H4 (cell line): ENCODE measurements around the gene PRRG4. TPM values are rescaled to one million over a fixed set of nuclear protein-coding genes. Genes with fewer than 3 reads are reported as not detected.
"Not testable (repeated sequence)": the region's sequence is repeated elsewhere in the genome, so short reads cannot be mapped to it uniquely, and the experiment has no call there.

Source experiments
- DNase-seq: peaks from one replicate; pipeline ENCODE4 v3.0.0-alpha.2; 2015; ENCODE audit warnings: low spot score
- total RNA-seq: library from RNA; depleted of rRNA; stranded (reverse); fragments of >200 nt; shearing (Covaris generic); gene quantifications from 2 replicates; pipeline ENCODE4 v1.2.3, GENCODE V29; 2014; rRNA removed

The PRRG4 gene
- total RNA-seq = 0.25 TPM in 2 replicates

DNA sequence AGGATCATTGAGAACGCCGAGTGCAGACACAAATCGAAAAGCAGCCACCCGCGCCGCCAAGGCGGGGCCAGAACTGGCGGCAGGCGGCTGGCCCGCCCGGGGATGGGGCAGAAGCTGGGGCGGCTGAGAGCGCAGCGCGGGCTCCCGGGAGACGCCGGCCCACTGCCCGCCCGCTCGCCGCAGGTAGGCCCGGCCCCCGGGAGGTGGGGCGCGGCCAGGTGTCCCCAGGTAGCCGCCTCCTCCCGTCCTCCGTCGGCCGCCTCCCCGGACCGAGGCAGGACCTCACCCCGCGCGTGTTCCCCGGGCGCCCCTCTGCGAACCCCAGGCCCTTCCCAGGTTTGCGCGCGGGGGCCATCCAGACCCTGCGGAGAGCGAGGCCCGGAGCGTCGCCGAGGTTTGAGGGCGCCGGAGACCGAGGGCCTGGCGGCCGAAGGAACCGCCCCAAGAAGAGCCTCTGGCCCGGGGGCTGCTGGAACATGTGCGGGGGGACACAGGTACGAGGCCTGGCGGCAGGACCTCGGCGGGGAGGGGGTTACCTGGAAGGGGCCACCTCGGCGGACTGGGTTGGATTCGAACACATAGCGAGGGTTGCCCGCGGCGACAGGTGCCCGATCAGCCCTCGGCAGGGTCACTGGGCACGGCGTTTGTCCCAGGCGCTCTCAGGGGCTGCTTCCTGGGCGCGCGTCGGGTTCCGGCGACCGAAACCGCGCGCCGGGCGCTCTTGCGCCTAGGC is at the start of gene PRRG4:
Gene PRRG4, plus strand, starts transcription at position 248 of the 733 bp plus-strand sequence. CDS start 603 bp downstream, outside the sequence.
- DNase-seq = peak; percentile 17

GRCh38 chr11:32780839-32781238 is 48.9 kb upstream of the PRRG4 start:
- not testable (repeated sequence) for DNase-seq

DNA sequence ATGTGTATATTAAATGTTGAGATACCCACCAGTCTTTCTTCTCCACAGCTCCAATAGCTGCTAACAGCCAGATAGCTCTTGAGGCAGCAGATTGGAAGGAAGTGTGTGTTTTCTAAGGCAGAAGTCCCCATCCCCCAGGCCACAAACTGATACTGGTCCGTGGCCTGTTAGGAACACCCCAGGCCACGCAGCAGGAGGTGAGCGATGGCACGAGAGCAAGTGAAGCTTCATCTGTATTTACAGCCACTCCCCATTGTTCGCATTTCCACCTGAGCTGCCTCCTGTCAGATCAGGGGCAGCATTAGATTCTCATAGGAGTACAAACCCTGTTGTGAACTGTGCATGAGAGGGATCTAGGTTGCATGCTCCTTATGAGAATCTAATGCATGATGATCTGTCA is 48.0 kb upstream of the PRRG4 start:
- no peak for DNase-seq

GRCh38 chr11:32785262-32785661 is 44.5 kb upstream of the PRRG4 start:
- DNase-seq = no peak

DNA sequence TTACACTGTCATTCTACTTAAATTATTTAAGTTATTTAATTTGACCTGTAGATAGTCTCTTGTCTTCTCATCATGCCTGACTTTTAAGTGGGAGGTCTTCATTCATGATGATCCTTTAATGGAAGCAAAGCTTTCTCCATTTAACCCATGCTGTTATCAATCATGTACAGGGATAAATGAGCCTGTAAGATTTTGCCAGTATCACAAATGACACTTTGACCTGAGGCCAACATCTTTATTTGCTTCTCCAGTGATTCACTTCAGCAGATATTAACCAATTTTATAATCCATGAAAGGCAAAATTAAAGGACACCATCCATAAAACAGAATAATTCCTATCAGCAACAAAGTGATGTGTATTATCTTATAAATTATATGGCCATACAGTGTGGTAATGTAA is 42.9 kb upstream of the PRRG4 start:
- no peak for DNase-seq

- DNase-seq = no peak
Measured at GRCh38 chr11:32790916-32791315, 38.8 kb upstream of the PRRG4 start.

DNA sequence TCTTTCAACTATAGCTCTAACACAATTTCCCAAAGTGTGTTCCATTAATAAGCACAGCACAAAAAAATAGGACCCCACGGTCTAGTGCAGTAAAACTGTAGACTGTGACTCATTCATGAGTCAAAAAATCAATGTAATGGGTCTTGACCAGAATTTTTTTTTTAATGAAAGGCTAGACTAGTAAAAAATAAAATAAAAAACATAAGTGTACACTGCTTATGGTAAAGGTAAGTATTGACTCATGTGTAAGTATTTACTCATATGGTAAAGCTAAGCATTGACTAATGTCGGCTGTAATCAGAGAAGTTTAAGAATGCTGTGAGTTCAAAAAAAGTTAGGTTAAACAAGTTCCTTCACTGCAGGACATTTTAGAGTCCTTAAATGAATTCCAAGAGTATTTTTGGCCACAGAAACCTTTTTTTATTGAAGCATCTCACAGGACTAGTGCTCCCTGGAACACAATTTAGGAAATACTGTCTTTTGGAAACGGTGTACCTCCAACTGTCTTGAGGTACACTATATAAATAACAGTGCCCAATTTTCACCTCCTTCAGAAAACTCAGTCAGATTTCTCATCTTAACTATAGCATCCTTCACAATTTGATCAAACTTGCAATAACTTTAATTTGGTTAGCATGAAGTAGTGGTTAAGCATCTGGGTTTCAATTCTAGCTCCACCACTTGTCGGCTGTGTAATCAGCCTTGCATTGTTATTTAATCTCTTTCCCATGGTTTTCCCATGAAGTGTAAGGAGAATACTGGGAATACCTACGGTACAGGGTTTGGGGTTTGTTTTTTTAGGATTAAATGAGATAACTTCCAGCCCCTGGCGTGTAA is 37.4 kb upstream of the PRRG4 start:
- no peak for DNase-seq

- no peak for DNase-seq
Measured at GRCh38 chr11:32792948-32793475, 36.7 kb upstream of the PRRG4 start.

- DNase-seq = no peak
Measured at GRCh38 chr11:32794439-32794838, 35.3 kb upstream of the PRRG4 start, which contains the start of gene CCDC73. Gene CCDC73, minus strand, starts transcription at chr11:32794662. Its CDS starts 34,419 bp downstream, at chr11:32760243.

DNA sequence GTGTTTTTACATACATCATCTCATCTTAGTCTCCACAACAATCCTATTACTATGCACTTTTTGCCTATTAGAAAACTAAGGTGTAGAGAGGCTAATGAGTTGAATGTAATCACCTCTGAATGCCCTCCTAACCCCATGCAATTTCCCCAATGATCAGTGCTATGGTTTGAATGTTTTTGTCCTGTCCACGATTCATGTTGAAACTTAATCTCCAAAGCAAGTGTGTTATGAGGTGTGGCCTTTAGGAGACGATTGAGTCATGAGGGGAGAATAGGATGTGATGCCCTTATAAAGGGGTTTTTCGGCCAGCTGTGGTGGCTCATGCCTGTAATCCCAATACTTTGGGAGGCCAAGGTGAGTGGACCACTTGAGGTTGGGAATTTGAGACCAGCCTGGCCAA is 33.3 kb upstream of the PRRG4 start:
- DNase-seq = no peak

DNA sequence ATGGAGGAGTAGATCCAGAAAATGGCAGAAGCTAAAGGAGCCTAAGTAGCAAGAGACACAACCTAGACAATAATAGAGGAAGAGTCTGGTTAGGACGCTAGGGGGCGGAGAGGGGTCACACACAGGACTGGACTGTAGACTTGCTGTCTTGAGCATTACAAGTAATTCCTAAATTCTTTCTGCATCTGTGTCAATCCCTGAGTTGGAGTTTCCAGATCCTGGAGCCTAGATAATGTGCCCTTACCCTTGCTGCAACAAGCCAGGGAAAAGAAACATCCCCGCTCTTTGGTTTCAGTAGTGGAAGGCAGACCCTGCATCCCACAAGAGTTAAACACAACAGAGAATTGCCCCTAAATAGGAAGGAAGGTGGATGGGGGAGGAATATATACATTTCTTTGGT is 20.4 kb upstream of the PRRG4 start:
- DNase-seq = peak; percentile 76

GRCh38 chr11:32817181-32817851 is 12.4 kb upstream of the PRRG4 start:
- DNase-seq = no peak

GRCh38 chr11:32817852-32818183 is 11.9 kb upstream of the PRRG4 start:
- DNase-seq = no peak

DNA sequence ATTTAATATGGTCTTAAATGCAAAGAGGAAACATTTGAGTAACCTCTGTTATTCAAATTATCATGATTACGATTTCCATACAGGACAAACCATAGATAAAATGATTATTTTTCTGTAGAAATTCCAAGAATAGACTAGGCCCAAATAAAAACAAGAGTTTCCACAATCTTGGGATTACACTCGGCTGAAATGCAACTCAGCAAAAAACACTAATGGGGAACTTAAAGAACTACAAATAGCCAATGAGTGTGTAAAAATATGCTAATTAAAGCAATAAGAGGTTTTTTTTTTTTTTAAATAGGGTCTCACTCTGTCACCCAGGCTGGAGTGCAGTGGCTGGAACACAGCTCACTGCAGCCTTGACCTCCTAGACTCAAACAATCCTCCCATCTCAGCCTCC is 10.5 kb upstream of the PRRG4 start:
- no peak for DNase-seq

GRCh38 chr11:32820497-32820896 is 9.2 kb upstream of the PRRG4 start:
- DNase-seq = no peak

DNA sequence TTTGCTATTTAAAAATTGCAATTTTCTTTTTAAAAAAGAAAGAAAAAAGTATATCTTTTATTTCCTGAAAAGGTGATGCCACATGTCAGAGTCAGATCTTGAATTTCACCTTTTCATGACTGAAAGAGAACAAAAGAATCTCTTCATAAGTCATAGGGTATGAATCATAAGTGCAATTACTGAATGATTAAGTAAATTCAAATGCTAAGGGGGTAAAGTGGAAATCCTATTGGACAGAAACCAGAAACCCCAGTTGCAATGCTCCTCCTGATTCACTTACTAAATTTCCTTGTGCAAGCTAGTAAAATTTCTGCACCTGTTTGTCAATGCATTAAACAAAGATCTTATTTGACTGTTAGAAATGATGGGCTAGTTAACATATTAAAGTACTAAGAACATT is 8.2 kb upstream of the PRRG4 start:
- DNase-seq = no peak

- no peak for DNase-seq
Measured at GRCh38 chr11:32821917-32822560, 7.7 kb upstream of the PRRG4 start.

DNA sequence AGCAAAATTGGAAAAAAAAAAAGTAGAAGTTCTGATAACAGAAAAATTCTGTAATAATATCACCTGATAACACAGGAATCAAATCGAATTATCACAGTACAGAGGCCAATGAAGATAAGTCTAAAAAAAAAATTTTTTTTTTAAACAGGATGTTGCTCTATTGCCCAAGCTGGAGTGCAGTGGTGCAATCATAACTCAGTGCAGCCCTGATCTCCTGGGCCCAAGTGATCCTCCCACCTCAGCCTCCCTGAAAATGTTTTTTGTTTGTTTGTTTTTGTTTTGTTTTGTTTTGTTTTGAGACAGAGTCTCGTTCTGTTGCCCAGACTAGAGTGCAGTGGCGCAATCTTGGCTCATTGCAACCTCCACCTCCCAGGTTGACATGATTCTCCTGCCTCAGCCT is 6.1 kb upstream of the PRRG4 start:
- not testable (repeated sequence) for DNase-seq

DNA sequence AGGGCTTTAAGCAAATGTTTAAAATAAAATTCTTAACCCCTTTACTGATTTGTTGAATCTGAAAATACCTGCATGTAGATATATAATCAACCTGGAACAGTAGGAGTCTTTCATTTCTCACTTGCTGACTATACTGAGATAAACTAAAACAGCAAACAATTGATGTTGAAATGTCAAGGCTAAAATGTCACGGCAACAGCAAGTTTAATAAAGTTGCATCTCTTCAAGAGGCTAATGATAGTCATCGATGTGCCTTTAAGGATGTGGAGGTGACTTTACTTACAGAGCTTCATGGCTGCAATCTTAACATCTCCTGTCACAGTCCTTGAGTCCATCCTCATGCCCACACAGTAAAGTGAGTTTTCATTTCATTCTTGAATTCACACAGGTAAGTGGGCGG is 3.6 kb upstream of the PRRG4 start:
- no peak for DNase-seq

- DNase-seq = no peak
Measured at GRCh38 chr11:32827276-32827675, 2.5 kb upstream of the PRRG4 start.

GRCh38 chr11:32829157-32829679 is 509 bp upstream of the PRRG4 start:
- peak; percentile 23 for DNase-seq

DNA sequence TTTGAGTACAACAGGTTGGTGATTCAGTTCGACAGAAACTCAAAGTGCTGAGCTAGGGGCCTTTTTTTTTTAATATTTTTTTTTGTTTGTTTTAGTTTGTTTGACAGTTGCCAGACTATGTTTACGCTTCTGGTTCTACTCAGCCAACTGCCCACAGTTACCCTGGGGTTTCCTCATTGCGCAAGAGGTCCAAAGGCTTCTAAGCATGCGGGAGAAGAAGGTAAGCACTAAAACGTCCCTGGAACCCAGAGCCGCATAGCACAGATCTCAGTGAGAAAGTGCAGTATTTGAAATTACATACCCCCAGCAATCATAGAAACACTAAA is 649 bp downstream of the PRRG4 start:
- peak; percentile 33 for DNase-seq
